ENCODE results near the gene TRMT44. TPM values are rescaled to one million over a fixed set of nuclear protein-coding genes. Genes with fewer than 3 reads are reported as not detected.

Gene TRMT44
- total and polyA plus RNA-seq, 2 of the 4 experiments (the other 2 are of a cell fraction) = 7.3 to 8.1 TPM

DNA sequence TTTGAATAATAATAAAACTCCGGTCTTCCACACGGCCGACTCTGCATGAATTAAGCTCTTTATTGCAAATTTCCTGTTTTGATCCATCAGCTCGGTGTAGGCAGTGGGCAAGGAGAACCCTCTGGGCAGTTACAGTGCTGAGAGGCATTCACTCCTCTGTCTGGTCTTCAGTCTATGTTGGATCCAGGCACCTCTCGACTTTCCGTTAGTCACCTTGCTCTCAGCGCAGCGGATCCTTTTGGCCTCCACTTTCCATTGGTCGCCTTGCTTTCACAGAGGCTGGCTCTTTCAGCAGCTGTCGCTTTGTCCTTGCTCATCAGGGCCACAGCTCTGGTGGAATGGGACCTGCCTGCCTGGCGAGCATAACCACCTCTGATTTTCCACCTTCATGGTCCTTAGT is 52.9 kb downstream of the TRMT44 start:
- Histone ChIP-seq H3K9ac (ENCODE audit: low read depth, low read length) (no peak overlapping the region), H3K9me1 (ENCODE audit: insufficient read depth, low read length) (no peaks in the 10 kb centered on the region), H3K79me1 (ENCODE audit: low read depth in 1 of 2, low read length in 2 of 2) (no peaks in the 10 kb centered on the region), H2AK9ac (replicated peaks; ENCODE audit: low read depth, low read length, poor library complexity) (no peak overlapping the region), H3K36me3 (ENCODE audit: control insufficient read depth, insufficient read depth, low read length) (no peaks in the 10 kb centered on the region), H3K4me1 (ENCODE audit: control insufficient read depth, insufficient read depth, low read length) (no peaks in the 10 kb centered on the region), H2BK5ac (ENCODE audit: low read depth, low read length, poor library complexity, severe bottlenecking) (no peak overlapping the region), H3K4me2 (ENCODE audit: low read depth, low read length) (no peak overlapping the region), H3K14ac (replicated peaks; ENCODE audit: low read depth, low read length) (no peak overlapping the region), H3K56ac (ENCODE audit: extremely low read depth, insufficient read depth, low read length) (no peak overlapping the region), H2AFZ (replicated peaks; ENCODE audit: low read length, poor library complexity) (no peak overlapping the region), H4K91ac (ENCODE audit: insufficient read depth, low read depth, low read length) (no peak overlapping the region), H2AK5ac (ENCODE audit: low read depth, low read length) (no peak overlapping the region), H2BK20ac (ENCODE audit: low read depth, low read length) (no peak overlapping the region), H3K4ac (ENCODE audit: low read depth, low read length) (no peak overlapping the region), H3K4me3 (ENCODE audit: insufficient read depth, low read depth, low read length) (no peak overlapping the region), H2BK120ac (ENCODE audit: low read depth, low read length) (no peak overlapping the region), H4K20me1 (ENCODE audit: insufficient read depth, low read length) (no peaks in the 10 kb centered on the region), H4K5ac (ENCODE audit: low read depth, low read length) (no peak overlapping the region), H3K23ac (ENCODE audit: low read depth, low read length) (no peak overlapping the region), H3K27ac (ENCODE audit: insufficient read depth, low read length) (no peak overlapping the region), H3K27me3 (ENCODE audit: control insufficient read depth, insufficient read depth, low read length) (peaks cover 3% of the 10 kb centered on the region), H2BK15ac (ENCODE audit: low read depth, low read length) (no peak overlapping the region), H3K9me3 (ENCODE audit: control insufficient read depth, insufficient read depth, low read length) (peaks cover 6% of the 10 kb centered on the region; the same call in 1 of the 2 replicates), H3K18ac (ENCODE audit: low read depth, low read length) (no peak overlapping the region), H4K8ac (ENCODE audit: low read depth in 2 of 2, low read length in 2 of 2) (no peak overlapping the region)
- DNase-seq (no peak), ATAC-seq (ENCODE audit: low read depth) (no peak)
- TF ChIP-seq CEBPB (IDR thresholded peaks at IDR 0.05; ENCODE audit: low read depth, low read length) (no peak), NFE2L2 (IDR thresholded peaks at IDR 0.05; ENCODE audit: low read depth, low read length) (no peak), RFX5 (IDR thresholded peaks at IDR 0.05; ENCODE audit: low read depth, low read length) (no peak), POLR2A (IDR thresholded peaks at IDR 0.05; ENCODE audit: low read depth, low read length) (no peak), ELK1 (IDR thresholded peaks at IDR 0.05; ENCODE audit: borderline replicate concordance, low read depth, low read length) (no peak), MXI1 (IDR thresholded peaks at IDR 0.05; ENCODE audit: borderline replicate concordance, low read depth, low read length) (no peak), RAD21 (IDR thresholded peaks at IDR 0.05; ENCODE audit: low read length) (no peak)
- TF ChIP-seq, protein P1, sequence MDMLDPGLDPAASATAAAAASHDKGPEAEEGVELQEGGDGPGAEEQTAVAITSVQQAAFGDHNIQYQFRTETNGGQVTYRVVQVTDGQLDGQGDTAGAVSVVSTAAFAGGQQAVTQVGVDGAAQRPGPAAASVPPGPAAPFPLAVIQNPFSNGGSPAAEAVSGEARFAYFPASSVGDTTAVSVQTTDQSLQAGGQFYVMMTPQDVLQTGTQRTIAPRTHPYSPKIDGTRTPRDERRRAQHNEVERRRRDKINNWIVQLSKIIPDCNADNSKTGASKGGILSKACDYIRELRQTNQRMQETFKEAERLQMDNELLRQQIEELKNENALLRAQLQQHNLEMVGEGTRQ (IDR thresholded peaks at IDR 0.05; ENCODE audit: low read depth, low read length) = no peak
- TF ChIP-seq, protein P2, sequence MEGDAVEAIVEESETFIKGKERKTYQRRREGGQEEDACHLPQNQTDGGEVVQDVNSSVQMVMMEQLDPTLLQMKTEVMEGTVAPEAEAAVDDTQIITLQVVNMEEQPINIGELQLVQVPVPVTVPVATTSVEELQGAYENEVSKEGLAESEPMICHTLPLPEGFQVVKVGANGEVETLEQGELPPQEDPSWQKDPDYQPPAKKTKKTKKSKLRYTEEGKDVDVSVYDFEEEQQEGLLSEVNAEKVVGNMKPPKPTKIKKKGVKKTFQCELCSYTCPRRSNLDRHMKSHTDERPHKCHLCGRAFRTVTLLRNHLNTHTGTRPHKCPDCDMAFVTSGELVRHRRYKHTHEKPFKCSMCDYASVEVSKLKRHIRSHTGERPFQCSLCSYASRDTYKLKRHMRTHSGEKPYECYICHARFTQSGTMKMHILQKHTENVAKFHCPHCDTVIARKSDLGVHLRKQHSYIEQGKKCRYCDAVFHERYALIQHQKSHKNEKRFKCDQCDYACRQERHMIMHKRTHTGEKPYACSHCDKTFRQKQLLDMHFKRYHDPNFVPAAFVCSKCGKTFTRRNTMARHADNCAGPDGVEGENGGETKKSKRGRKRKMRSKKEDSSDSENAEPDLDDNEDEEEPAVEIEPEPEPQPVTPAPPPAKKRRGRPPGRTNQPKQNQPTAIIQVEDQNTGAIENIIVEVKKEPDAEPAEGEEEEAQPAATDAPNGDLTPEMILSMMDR (conservative IDR thresholded peaks at IDR 0.05; ENCODE audit: low read depth, low read length) = no peak
- POLR2A ChIA-PET (ENCODE audit: unreplicated experiment) = no interaction called here
- CTCF ChIA-PET = no interaction called here
- intact Hi-C loops (cut with micrococcal nuclease) = no loop called here
- dilution Hi-C loops (cut with HindIII; ENCODE audit: low sequenced_read_pairs, unreplicated experiment) = no loop called here
- BruUV-seq (replicated peaks) = no TSS peak
- WGBS, 2 experiments (ENCODE audit: extremely low coverage in 2 of 2, insufficient read length in 1 of 2) = 82% methylated on average over 7 of the region's 11 CpGs; no CpG with 5 or more reads in 1 of the 2 experiments
- in situ Hi-C loops (cut with MboI; ENCODE audit: low sequenced_read_pairs) = no loop called here
